Transverse colon (tissue), 4 donors: ENCODE results near the gene CHTF18. TPM values are rescaled to one million over a fixed set of nuclear protein-coding genes. Genes with fewer than 3 reads are reported as not detected.
"Not testable (repeated sequence)": the region's sequence is repeated elsewhere in the genome, so short reads cannot be mapped to it uniquely, and the experiment has no call there.

ENCODE experiments used
- DNase-seq: peaks from one replicate; pipeline ENCODE4 v3.0.0-alpha.2; 2019
- H3K27ac ChIP-seq, 4 donors: fragments of 200-600 bp; sonication (generic); 2 replicates each; pipeline ENCODE4 v1.5.1; 2016 to 2018; ENCODE audit warnings: inconsistent platforms in 4 of 4
- H3K27me3 ChIP-seq: fragments of 200-600 bp; sonication (generic); 2 replicates; pipeline ENCODE4 v1.5.1; 2017; ENCODE audit warnings: inconsistent platforms
- H3K36me3 ChIP-seq, 4 donors: fragments of 200-600 bp; sonication (generic); 2 replicates each; pipeline ENCODE4 v1.5.1; 2017 to 2019; ENCODE audit warnings: inconsistent platforms in 4 of 4
- H3K4me1 ChIP-seq, 4 donors: fragments of 200-600 bp; sonication (generic); 2 replicates each; pipeline ENCODE4 v1.5.1; 2017 to 2020; ENCODE audit warnings: inconsistent platforms in 4 of 4
- H3K4me3 ChIP-seq, 4 donors: fragments of 200-600 bp; sonication (generic); 1 replicate in 1 of 4; 2 replicates in 3 of 4; pipeline versions ENCODE4 v1.5.1 to v1.6.1; 2017 to 2019; ENCODE audit warnings: inconsistent platforms in 4 of 4
- H3K9me3 ChIP-seq, 2 donors: fragments of 200-600 bp; sonication (generic); 2 replicates each; pipeline ENCODE4 v1.5.1; 2017 to 2019; ENCODE audit warnings: inconsistent platforms in 2 of 2
- CTCF ChIP-seq, 5 experiments: fragments of 200-600 bp in 3 of 5; fragments of 450-650 bp in 2 of 5; sonication (generic) in 3 of 5; IDR thresholded peaks; 1 replicate in 2 of 5; 2 replicates in 3 of 5; pipeline ENCODE4 v1.5.1; 2016 to 2017; ENCODE audit warnings: antibody characterized with exemption in 5 of 5, inconsistent platforms in 3 of 5, mild to moderate bottlenecking in 2 of 5, moderate library complexity in 1 of 5
- EP300 ChIP-seq: sonication (generic); formaldehyde crosslinking; IDR thresholded peaks from one replicate; pipeline ENCODE4 v1.6.1; 2017; ENCODE audit warnings: antibody characterized with exemption, low read depth
- POLR2A ChIP-seq: fragments of 450-650 bp; IDR thresholded peaks from one replicate; pipeline ENCODE4 v1.6.1; 2016; ENCODE audit warnings: antibody characterized with exemption, mild to moderate bottlenecking, moderate library complexity
- POLR2AphosphoS5 ChIP-seq, 3 donors: sonication (generic); formaldehyde crosslinking; IDR thresholded peaks; one replicate each; pipeline ENCODE4 v1.6.1; 2016; ENCODE audit warnings: antibody characterized with exemption in 3 of 3
- WGBS, 2 donors: methylation state at CpG; one replicate each; pipeline ENCODE4 v1.1.5; 2018; ENCODE audit warnings: low coverage in 1 of 2; 5-methylcytosine and 5-hydroxymethylcytosine counted together
- in situ Hi-C, 4 donors: fragments of 200-750 bp; cut with MboI; loops; one replicate each; pipeline versions ENCODE4 v1.15.0 to v1.15.1; 2017; ENCODE audit warnings: low sequenced_read_pairs in 3 of 4, low pct_ligation_motif_present in 1 of 4, low pct_unique_long_range_greater_than_20kb in 1 of 4
- intact Hi-C: fragments of 100-400 bp; cut with DNase I; formaldehyde crosslinking; loops from one replicate; pipeline ENCODE4 v1.15.1; 2023; ENCODE audit warnings: low total_unique reads
- total RNA-seq, 4 donors: library from RNA; depleted of rRNA; stranded (reverse); fragments of >200 nt; gene quantifications; one replicate each; pipeline ENCODE4 v1.1.0, GENCODE V29; 2016

The CHTF18 gene
- total RNA-seq, 4 donors from 2014 or later: 4.6 to 33.4 (median 12.9) TPM

- Histone ChIP-seq H3K4me3 (no peak overlapping the region), H3K36me3 (no peaks in the 10 kb centered on the region), H3K27ac (no peak overlapping the region), H3K27me3 (peaks cover 31% of the 10 kb centered on the region), H3K9me3 (peaks cover 14 to 17% of the 10 kb centered on the region in 2 donors), H3K4me1 (peaks cover 0 to 12% (median 9%) of the 10 kb centered on the region in 4 donors)
- TF ChIP-seq EP300: no peak
- TF ChIP-seq CTCF (IDR thresholded peaks at IDR 0.05): no peak
- TF ChIP-seq POLR2AphosphoS5 (IDR thresholded peaks at IDR 0.05): no peak
- TF ChIP-seq POLR2A: no peak
- 84% methylated on average over 7 of the region's 10 CpGs; no CpG with 5 or more reads in 1 of the 2 donors for WGBS, 2 donors
- no peak for DNase-seq
- intact Hi-C loops: no loop called here
- in situ Hi-C loops: no loop called here
Measured at GRCh38 chr16:835373-835772, 47.0 kb downstream of the CHTF18 start.

- no peak for DNase-seq
- no peak overlapping the region for H3K27ac ChIP-seq
- WGBS, 2 donors: 80 to 91% methylated on average over 1 to 4 of the region's 4 CpGs
- intact Hi-C loops: no loop called here
- no peak for TF ChIP-seq POLR2AphosphoS5 (IDR thresholded peaks at IDR 0.05)
- no peak for TF ChIP-seq POLR2A
- no peak for TF ChIP-seq EP300
- TF ChIP-seq CTCF (IDR thresholded peaks at IDR 0.05): no peak
- no peaks in the 10 kb centered on the region for H3K36me3 ChIP-seq
- H3K4me3 ChIP-seq: no peak overlapping the region
- H3K9me3 ChIP-seq: peaks cover 14 to 17% of the 10 kb centered on the region in 2 donors
- peaks cover 33% of the 10 kb centered on the region for H3K27me3 ChIP-seq
- H3K4me1 ChIP-seq: peaks cover 0 to 12% (median 9%) of the 10 kb centered on the region in 4 donors
- in situ Hi-C loops: no loop called here
Measured at GRCh38 chr16:836221-836620, 47.8 kb downstream of the CHTF18 start.

GRCh38 chr16:836822-837221 lies 48.4 kb downstream of the CHTF18 start:
- WGBS, 2 donors: 92 to 100% methylated on average over 2 to 3 of the region's 3 CpGs
- H3K27me3 ChIP-seq: peaks cover 33% of the 10 kb centered on the region
- in situ Hi-C loops: not testable (repeated sequence)

GRCh38 chr16:838741-839140 lies 50.3 kb downstream of the CHTF18 start:
- intact Hi-C loops (no loop called here), in situ Hi-C loops (no loop called here)
- no peak for TF ChIP-seq POLR2A
- no peak for TF ChIP-seq CTCF (IDR thresholded peaks at IDR 0.05)
- no peak for TF ChIP-seq EP300
- no peak for TF ChIP-seq POLR2AphosphoS5 (IDR thresholded peaks at IDR 0.05)
- WGBS, 2 donors: 79 to 86% methylated on average over 2 to 14 of the region's 14 CpGs
- Histone ChIP-seq H3K9me3 (peaks cover 14 to 17% of the 10 kb centered on the region in 2 donors), H3K27me3 (peaks cover 32% of the 10 kb centered on the region), H3K4me1 (no peaks in the 10 kb centered on the region), H3K4me3 (no peak overlapping the region), H3K27ac (no peak overlapping the region), H3K36me3 (no peaks in the 10 kb centered on the region)
- DNase-seq: no peak

More at GRCh38 chr16:836822-837221, 48.4 kb downstream of the CHTF18 start:
- H3K36me3 ChIP-seq, H3K4me3 ChIP-seq, H3K4me1 ChIP-seq, DNase-seq, intact Hi-C loops, H3K27ac ChIP-seq: not testable (repeated sequence)
- peaks cover 14 to 17% of the 10 kb centered on the region in 2 donors for H3K9me3 ChIP-seq
